Kidney epithelial cell (primary cell): Measurements from ENCODE around the gene GPR21. TPM values are rescaled to one million over a fixed set of nuclear protein-coding genes. Genes with fewer than 3 reads are reported as not detected.

ENCODE experiments used
- DNase-seq: peaks from one replicate; pipeline ENCODE4 v3.0.0-alpha.2; 2010; ENCODE audit warnings: low read depth
- H3K27me3 ChIP-seq: 2 replicates; pipeline ENCODE4 v1.6.0; 2011; ENCODE audit warnings: low read length; ENCODE audit not compliant: control insufficient read depth, insufficient read depth
- H3K36me3 ChIP-seq: 2 replicates; pipeline ENCODE4 v1.5.1; 2011; ENCODE audit warnings: low read length; ENCODE audit not compliant: control insufficient read depth, insufficient read depth
- H3K4me3 ChIP-seq: 2 replicates; pipeline ENCODE4 v1.5.1; 2011; ENCODE audit warnings: low read depth, mild to moderate bottlenecking, control low read depth, low read length
- total RNA-seq: library from RNA; depleted of rRNA; stranded (reverse); fragments of >200 nt; gene quantifications from 2 replicates; pipeline ENCODE4 v1.2.3, GENCODE V29; 2015
- TF ChIP-seq, protein P1 (sequence below): IDR thresholded peaks from 2 replicates; pipeline ENCODE4 v1.5.1; 2011; ENCODE audit warnings: mild to moderate bottlenecking, moderate library complexity, low read length, control low read depth, inconsistent platforms; ENCODE audit not compliant: insufficient read depth, poor library complexity, severe bottlenecking

Gene GPR21
- 0.63 TPM in 1 of 2 replicates, not detected in the other for total RNA-seq

DNA sequence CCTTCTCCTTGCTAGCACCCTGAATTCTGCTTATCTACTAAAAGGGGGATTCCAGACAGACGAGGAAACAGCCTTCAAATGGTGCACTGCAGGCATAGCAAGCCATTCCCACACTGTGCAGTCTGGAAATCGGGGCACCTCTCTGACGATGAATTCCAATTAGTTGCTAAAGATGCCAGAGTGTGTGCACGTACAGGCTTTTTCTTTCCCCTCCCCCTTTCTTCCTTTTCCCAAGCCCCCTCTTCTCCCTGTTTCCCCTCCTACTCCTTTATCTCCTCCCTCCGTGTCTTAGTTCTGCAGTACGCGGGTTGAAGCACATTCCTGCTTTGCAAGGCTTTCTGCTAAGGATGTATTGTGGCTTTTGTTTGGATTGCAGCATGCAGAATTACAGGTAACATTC, at the start of gene GPR21:
GPR21 (plus strand) TSS at position 316 of the 400 bp plus-strand sequence. CDS start 900 bp downstream, outside the sequence.
- TF ChIP-seq, protein P1, sequence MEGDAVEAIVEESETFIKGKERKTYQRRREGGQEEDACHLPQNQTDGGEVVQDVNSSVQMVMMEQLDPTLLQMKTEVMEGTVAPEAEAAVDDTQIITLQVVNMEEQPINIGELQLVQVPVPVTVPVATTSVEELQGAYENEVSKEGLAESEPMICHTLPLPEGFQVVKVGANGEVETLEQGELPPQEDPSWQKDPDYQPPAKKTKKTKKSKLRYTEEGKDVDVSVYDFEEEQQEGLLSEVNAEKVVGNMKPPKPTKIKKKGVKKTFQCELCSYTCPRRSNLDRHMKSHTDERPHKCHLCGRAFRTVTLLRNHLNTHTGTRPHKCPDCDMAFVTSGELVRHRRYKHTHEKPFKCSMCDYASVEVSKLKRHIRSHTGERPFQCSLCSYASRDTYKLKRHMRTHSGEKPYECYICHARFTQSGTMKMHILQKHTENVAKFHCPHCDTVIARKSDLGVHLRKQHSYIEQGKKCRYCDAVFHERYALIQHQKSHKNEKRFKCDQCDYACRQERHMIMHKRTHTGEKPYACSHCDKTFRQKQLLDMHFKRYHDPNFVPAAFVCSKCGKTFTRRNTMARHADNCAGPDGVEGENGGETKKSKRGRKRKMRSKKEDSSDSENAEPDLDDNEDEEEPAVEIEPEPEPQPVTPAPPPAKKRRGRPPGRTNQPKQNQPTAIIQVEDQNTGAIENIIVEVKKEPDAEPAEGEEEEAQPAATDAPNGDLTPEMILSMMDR = no peak
- H3K36me3 ChIP-seq = peaks cover 1% of the 10 kb centered on the region
- no peaks in the 10 kb centered on the region for H3K27me3 ChIP-seq
- DNase-seq = no peak
- no peak within 1 kb of the TSS for H3K4me3 ChIP-seq

- TF ChIP-seq, protein P1 = no peak
- Histone ChIP-seq H3K4me3 (no peak overlapping the region), H3K36me3 (no peaks in the 10 kb centered on the region), H3K27me3 (no peaks in the 10 kb centered on the region)
- DNase-seq = no peak
Measured at GRCh38 chr9:122986010-122986409, 47.5 kb upstream of the GPR21 start.

DNA sequence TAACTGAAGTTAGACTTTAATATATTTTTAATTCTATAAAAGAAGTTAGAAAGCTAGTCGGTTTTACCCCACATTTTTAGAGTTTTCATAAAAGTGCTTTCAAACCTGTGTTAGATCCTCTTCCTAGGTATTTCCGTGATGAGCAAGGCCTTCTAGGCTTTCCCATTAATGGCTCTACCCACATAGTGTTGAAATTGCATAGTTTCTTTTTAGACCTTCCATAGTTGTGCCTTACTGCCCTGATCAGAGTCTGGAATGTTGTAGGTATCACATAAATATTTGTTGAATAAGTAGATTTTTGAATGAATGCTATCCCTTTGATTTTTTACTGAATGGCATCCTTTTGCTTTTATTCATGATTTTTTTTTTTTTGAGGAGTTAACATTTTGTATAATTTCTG, 45.3 kb upstream of the GPR21 start:
- no peaks in the 10 kb centered on the region for H3K36me3 ChIP-seq
- TF ChIP-seq, protein P1 = no peak
- no peak overlapping the region for H3K4me3 ChIP-seq
- H3K27me3 ChIP-seq = no peaks in the 10 kb centered on the region
- no peak for DNase-seq

DNA sequence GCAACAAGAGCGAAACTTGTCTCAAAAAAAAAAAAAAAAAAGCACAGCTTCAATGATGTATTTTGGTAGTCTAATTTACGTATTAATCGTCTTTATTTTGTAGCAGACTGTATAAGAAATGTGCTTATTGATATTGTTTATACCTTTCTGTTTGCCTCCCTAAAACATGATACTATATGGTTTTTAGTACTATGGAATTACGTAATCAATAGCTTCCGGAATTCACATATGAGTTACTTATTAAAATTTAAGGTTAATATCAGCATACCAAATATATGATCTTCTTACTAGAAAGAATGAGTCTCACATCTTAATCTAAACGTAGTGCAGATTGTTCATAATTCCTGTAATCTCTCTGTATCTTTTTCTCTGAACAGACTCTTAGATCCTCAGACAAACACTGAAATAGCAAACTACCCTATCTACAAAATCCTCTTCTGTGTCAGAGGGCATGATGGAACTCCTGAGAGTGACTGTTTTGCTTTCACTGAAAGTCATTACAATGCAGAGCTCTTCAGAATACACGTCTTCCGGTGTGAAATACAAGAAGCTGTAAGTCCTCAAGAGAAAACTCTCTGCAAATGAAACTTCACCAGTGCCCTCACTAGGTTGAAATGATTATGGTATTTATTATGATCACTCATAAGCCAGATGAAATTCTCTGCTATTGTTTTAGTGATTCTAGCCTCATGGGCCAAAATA, 44.4 kb upstream of the GPR21 start:
- Histone ChIP-seq H3K4me3 (no peak overlapping the region), H3K27me3 (no peaks in the 10 kb centered on the region), H3K36me3 (no peaks in the 10 kb centered on the region)
- no peak for DNase-seq
- TF ChIP-seq, protein P1 = no peak

DNA sequence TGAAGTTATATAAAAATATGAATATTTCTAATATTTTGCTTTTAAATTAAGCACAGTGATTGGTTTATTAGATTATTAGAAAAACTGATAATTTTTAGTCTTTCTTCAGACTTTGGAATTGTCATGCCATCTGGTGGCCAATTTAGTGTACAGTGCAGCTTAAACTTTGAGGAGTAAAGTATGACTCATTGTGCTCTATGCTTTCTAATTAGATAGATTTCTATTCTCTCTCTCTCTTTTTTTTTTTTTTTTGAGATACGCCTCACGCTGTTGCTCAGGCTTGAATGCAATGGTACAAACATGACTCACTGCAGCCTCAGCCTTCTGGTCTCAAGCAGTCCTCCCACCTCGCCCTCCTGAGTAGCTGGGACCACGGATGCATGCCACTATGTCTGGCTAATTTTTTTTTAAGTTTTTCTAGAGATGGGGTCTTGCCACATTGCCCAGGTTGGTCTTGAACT, 42.1 kb upstream of the GPR21 start:
- TF ChIP-seq, protein P1 = peak; percentile 64
- DNase-seq = peak; percentile 86
- Histone ChIP-seq H3K36me3 (no peaks in the 10 kb centered on the region), H3K27me3 (no peaks in the 10 kb centered on the region), H3K4me3 (no peak overlapping the region)

DNA sequence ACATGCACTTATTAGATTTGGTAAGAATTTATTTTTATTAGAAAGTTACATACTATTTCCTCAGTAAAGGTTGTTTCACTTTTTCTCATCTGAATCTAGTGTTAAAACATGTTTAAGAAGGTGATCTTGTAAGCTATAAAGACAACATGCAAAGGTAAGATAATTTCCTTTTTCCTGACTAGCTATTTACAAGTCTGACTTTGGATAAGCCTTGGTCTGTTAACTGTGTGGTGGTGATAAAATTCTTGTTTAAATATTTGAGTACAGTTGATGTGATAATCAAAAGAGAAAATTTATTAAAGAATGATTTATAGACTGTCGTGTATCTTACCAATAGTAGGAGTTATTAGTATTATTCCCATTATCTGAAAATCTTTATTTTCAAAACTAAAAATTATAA, 36.9 kb upstream of the GPR21 start:
- DNase-seq = no peak
- H3K27me3 ChIP-seq = no peaks in the 10 kb centered on the region
- H3K4me3 ChIP-seq = no peak overlapping the region
- H3K36me3 ChIP-seq = no peaks in the 10 kb centered on the region
- TF ChIP-seq, protein P1 = no peak
